Mesenchymal stem cell (in vitro differentiated cells and primary cell): ENCODE data around the gene FCHO1.

Experiments used
- DNase-seq: peaks from one replicate; pipeline ENCODE4 v3.0.0-alpha.2; 2013
- H2AFZ ChIP-seq: one replicate; pipeline ENCODE4 v1.6.1; 2013; ENCODE audit warnings: low read depth, mild to moderate bottlenecking, control low read depth, inconsistent platforms, low read length, moderate library complexity
- H2AK5ac ChIP-seq: 2 replicates; pipeline ENCODE4 v1.6.1; 2013; ENCODE audit warnings: low read length, moderate library complexity, mild to moderate bottlenecking, inconsistent platforms; ENCODE audit not compliant: severe bottlenecking
- H2BK120ac ChIP-seq: one replicate; pipeline ENCODE4 v1.6.1; 2013; ENCODE audit warnings: low read depth, mild to moderate bottlenecking, inconsistent platforms, low read length, moderate library complexity
- H2BK12ac ChIP-seq, 2 experiments: one replicate each; pipeline ENCODE4 v1.6.1; 2013; ENCODE audit warnings: inconsistent platforms in 2 of 2, low read length in 2 of 2, mild to moderate bottlenecking in 2 of 2, moderate library complexity in 2 of 2, control low read depth in 1 of 2
- H2BK15ac ChIP-seq: one replicate; pipeline ENCODE4 v1.6.1; 2013; ENCODE audit warnings: mild to moderate bottlenecking, low read depth, inconsistent platforms; ENCODE audit not compliant: poor library complexity, severe bottlenecking
- H2BK5ac ChIP-seq: 2 replicates; pipeline ENCODE4 v1.6.1; 2013; ENCODE audit warnings: low read depth, mild to moderate bottlenecking, low read length, control low read depth, inconsistent platforms; ENCODE audit not compliant: poor library complexity, severe bottlenecking
- H3K14ac ChIP-seq, 2 experiments: one replicate each; pipeline ENCODE4 v1.6.1; 2013; ENCODE audit warnings: inconsistent platforms in 2 of 2, low read length in 2 of 2, control low read depth in 1 of 2, mild to moderate bottlenecking in 1 of 2, moderate library complexity in 1 of 2
- H3K18ac ChIP-seq, 2 experiments: one replicate each; pipeline ENCODE4 v1.6.1; 2013; ENCODE audit warnings: inconsistent platforms in 2 of 2, low read length in 2 of 2, control low read depth in 1 of 2, low read depth in 1 of 2, mild to moderate bottlenecking in 1 of 2
- H3K23ac ChIP-seq, 2 experiments: one replicate each; pipeline ENCODE4 v1.6.1; 2013; ENCODE audit warnings: inconsistent platforms in 2 of 2, low read length in 2 of 2, mild to moderate bottlenecking in 2 of 2, moderate library complexity in 2 of 2, control low read depth in 1 of 2
- H3K27ac ChIP-seq: 2 replicates; pipeline ENCODE4 v1.5.1; 2013; ENCODE audit warnings: mild to moderate bottlenecking, moderate library complexity, low read length, control low read depth, inconsistent platforms; ENCODE audit not compliant: poor library complexity, severe bottlenecking
- H3K27me3 ChIP-seq, 2 experiments: 2 replicates each; pipeline versions ENCODE4 v1.6.1 to v1.7.0; 2013; ENCODE audit warnings: low read length in 2 of 2, mild to moderate bottlenecking in 2 of 2, moderate library complexity in 2 of 2, control low read depth in 1 of 2, inconsistent platforms in 1 of 2; ENCODE audit not compliant: control insufficient read depth in 1 of 2, insufficient read depth in 1 of 2
- H3K36me3 ChIP-seq, 2 experiments: 2 replicates each; pipeline versions ENCODE4 v1.6.1 to v1.7.0; 2013; ENCODE audit warnings: low read length in 2 of 2, control low read depth in 1 of 2, inconsistent platforms in 1 of 2, low read depth in 1 of 2, mild to moderate bottlenecking in 1 of 2; ENCODE audit not compliant: insufficient read depth in 2 of 2, control insufficient read depth in 1 of 2
- H3K4ac ChIP-seq, 2 experiments: one replicate each; pipeline ENCODE4 v1.6.1; 2013; ENCODE audit warnings: inconsistent platforms in 2 of 2, low read length in 2 of 2, mild to moderate bottlenecking in 2 of 2, moderate library complexity in 2 of 2, control low read depth in 1 of 2, low read depth in 1 of 2
- H3K4me1 ChIP-seq: 2 replicates; pipeline ENCODE4 v1.6.1; 2013; ENCODE audit warnings: low read depth, low read length, control low read depth; ENCODE audit not compliant: control insufficient read depth, insufficient read depth
- H3K4me2 ChIP-seq: 2 replicates; pipeline ENCODE4 v1.6.1; 2013; ENCODE audit warnings: low read length, mild to moderate bottlenecking, inconsistent platforms; ENCODE audit not compliant: poor library complexity, severe bottlenecking
- H3K4me3 ChIP-seq, 2 experiments: 2 replicates each; pipeline versions ENCODE4 v1.5.1 to v1.7.0; 2013; ENCODE audit warnings: low read length in 2 of 2, mild to moderate bottlenecking in 2 of 2, control low read depth in 1 of 2, low read depth in 1 of 2; ENCODE audit not compliant: insufficient read depth in 1 of 2
- H3K79me1 ChIP-seq: replicated peaks from 2 replicates; pipeline ENCODE4 v1.6.1; 2013; ENCODE audit warnings: mild to moderate bottlenecking, control low read depth, low read length, inconsistent platforms; ENCODE audit not compliant: poor library complexity, severe bottlenecking
- H3K9ac ChIP-seq: 2 replicates; pipeline ENCODE4 v1.7.0; 2013; ENCODE audit warnings: mild to moderate bottlenecking, low read length, moderate library complexity
- H3K9me3 ChIP-seq: 2 replicates; pipeline ENCODE4 v1.7.0; 2013; ENCODE audit warnings: mild to moderate bottlenecking, low read length; ENCODE audit not compliant: control insufficient read depth
- H4K8ac ChIP-seq: one replicate; pipeline ENCODE4 v1.6.1; 2013; ENCODE audit warnings: inconsistent platforms, mild to moderate bottlenecking, low read length, moderate library complexity
- H4K91ac ChIP-seq: one replicate; pipeline ENCODE4 v1.6.1; 2013; ENCODE audit warnings: mild to moderate bottlenecking, low read length, inconsistent platforms
- WGBS: methylation state at CpG from one replicate; pipeline ENCODE4 v1.1.7; 2013; ENCODE audit warnings: mixed read lengths; 5-methylcytosine and 5-hydroxymethylcytosine counted together

The FCHO1 gene

GRCh38 chr19:17821190-17821589 lies 69.9 kb downstream of the FCHO1 start, which contains the start of gene INSL3:
Gene INSL3, minus strand, starts transcription at chr19:17821519. Its CDS starts 13 bp downstream, at chr19:17821506.
- H2AFZ ChIP-seq: no peak within 1 kb of the TSS
- no peak within 1 kb of the TSS for H3K9ac ChIP-seq
- H3K14ac ChIP-seq: no peak within 1 kb of the TSS
- H2BK120ac ChIP-seq: no peak within 1 kb of the TSS
- H3K4me2 ChIP-seq: no peak within 1 kb of the TSS
- H3K23ac ChIP-seq: no peak within 1 kb of the TSS
- no peak within 1 kb of the TSS for H2BK15ac ChIP-seq
- DNase-seq: no peak
- peaks cover 5% of the 10 kb centered on the region for H3K9me3 ChIP-seq
- peaks cover 0 to 39% of the 10 kb centered on the region in 2 experiments for H3K27me3 ChIP-seq
- no peak within 1 kb of the TSS for H2BK5ac ChIP-seq
- 90% methylated on average over 34 of the region's 34 CpGs for WGBS
- H3K4me3 ChIP-seq: peak within 1 kb of the TSS in 1 of 2 experiments; percentile 23
- H3K4me1 ChIP-seq: no peaks in the 10 kb centered on the region
- no peak within 1 kb of the TSS for H2BK12ac ChIP-seq
- no peak within 1 kb of the TSS for H3K18ac ChIP-seq
- no peak within 1 kb of the TSS for H4K8ac ChIP-seq
- no peak within 1 kb of the TSS for H3K27ac ChIP-seq
- H3K4ac ChIP-seq: no peak within 1 kb of the TSS
- H3K79me1 ChIP-seq: no peaks in the 10 kb centered on the region
- no peaks in the 10 kb centered on the region for H3K36me3 ChIP-seq
- no peak within 1 kb of the TSS for H2AK5ac ChIP-seq
- H4K91ac ChIP-seq: no peak within 1 kb of the TSS

- Histone ChIP-seq H3K4me2 (no peak overlapping the region), H3K9ac (no peak overlapping the region), H2BK12ac (no peak overlapping the region), H3K27me3 (peaks cover 0 to 23% of the 10 kb centered on the region in 2 experiments), H3K18ac (no peak overlapping the region), H4K8ac (no peak overlapping the region), H3K36me3 (no peaks in the 10 kb centered on the region), H2AK5ac (no peak overlapping the region), H2BK15ac (no peak overlapping the region), H2BK5ac (no peak overlapping the region), H3K4me1 (no peaks in the 10 kb centered on the region), H3K4me3 (no peak overlapping the region), H2AFZ (no peak overlapping the region), H2BK120ac (no peak overlapping the region), H3K27ac (no peak overlapping the region), H3K23ac (no peak overlapping the region), H4K91ac (no peak overlapping the region), H3K9me3 (peaks cover 2% of the 10 kb centered on the region), H3K14ac (no peak overlapping the region), H3K4ac (no peak overlapping the region), H3K79me1 (no peaks in the 10 kb centered on the region)
- WGBS: 55% methylated on average over 8 of the region's 8 CpGs
- DNase-seq: no peak
Measured at GRCh38 chr19:17824339-17824738, 73.1 kb downstream of the FCHO1 start.

GRCh38 chr19:17826508-17827056 lies 75.3 kb downstream of the FCHO1 start:
- no peak overlapping the region for H3K9ac ChIP-seq
- H3K79me1 ChIP-seq: no peaks in the 10 kb centered on the region
- no peak overlapping the region for H2AK5ac ChIP-seq
- no peak overlapping the region for H3K4me2 ChIP-seq
- DNase-seq: no peak
- peaks cover 12 to 40% of the 10 kb centered on the region in 2 experiments for H3K27me3 ChIP-seq
- H3K4me3 ChIP-seq: no peak overlapping the region
- WGBS: 92% methylated on average over 13 of the region's 13 CpGs
- H3K4me1 ChIP-seq: peaks cover 8% of the 10 kb centered on the region
- no peak overlapping the region for H2AFZ ChIP-seq
- no peak overlapping the region for H3K23ac ChIP-seq
- H2BK12ac ChIP-seq: no peak overlapping the region
- no peak overlapping the region for H3K14ac ChIP-seq
- H3K18ac ChIP-seq: no peak overlapping the region
- peaks cover 2% of the 10 kb centered on the region for H3K9me3 ChIP-seq
- no peaks in the 10 kb centered on the region for H3K36me3 ChIP-seq
- H4K8ac ChIP-seq: no peak overlapping the region
- no peak overlapping the region for H2BK15ac ChIP-seq
- H4K91ac ChIP-seq: no peak overlapping the region
- H2BK5ac ChIP-seq: no peak overlapping the region
- no peak overlapping the region for H2BK120ac ChIP-seq
- H3K27ac ChIP-seq: no peak overlapping the region
- H3K4ac ChIP-seq: no peak overlapping the region

GRCh38 chr19:17829855-17830566 lies 78.7 kb downstream of the FCHO1 start:
- H2BK120ac ChIP-seq: no peak overlapping the region
- H3K4me1 ChIP-seq: peaks cover 8% of the 10 kb centered on the region
- H3K23ac ChIP-seq: no peak overlapping the region
- no peak overlapping the region for H3K4me2 ChIP-seq
- H3K4ac ChIP-seq: no peak overlapping the region
- no peaks in the 10 kb centered on the region for H3K36me3 ChIP-seq
- peak; percentile 55 for DNase-seq
- WGBS: 7% methylated on average over 29 of the region's 29 CpGs
- peaks cover 12 to 42% of the 10 kb centered on the region in 2 experiments for H3K27me3 ChIP-seq
- H3K9ac ChIP-seq: no peak overlapping the region
- peak overlapping the region in 1 of 2 experiments; percentile 31 for H3K4me3 ChIP-seq
- no peak overlapping the region for H3K18ac ChIP-seq
- no peak overlapping the region for H4K91ac ChIP-seq
- H2BK12ac ChIP-seq: no peak overlapping the region
- no peak overlapping the region for H2AFZ ChIP-seq
- H4K8ac ChIP-seq: peak overlapping the region; percentile 29
- H2BK15ac ChIP-seq: no peak overlapping the region
- H2AK5ac ChIP-seq: no peak overlapping the region
- H3K79me1 ChIP-seq: no peaks in the 10 kb centered on the region
- peaks cover 2% of the 10 kb centered on the region for H3K9me3 ChIP-seq
- H3K14ac ChIP-seq: no peak overlapping the region
- H2BK5ac ChIP-seq: no peak overlapping the region
- H3K27ac ChIP-seq: no peak overlapping the region
